Measurements from ENCODE around the gene SLC10A1. TPM values are rescaled to one million over a fixed set of nuclear protein-coding genes. Genes with fewer than 3 reads are reported as not detected.

The SLC10A1 gene
- total and polyA plus RNA-seq, 2 donors (not counting 1 experiment from before 2014, with no cell fraction given), result not detected

DNA sequence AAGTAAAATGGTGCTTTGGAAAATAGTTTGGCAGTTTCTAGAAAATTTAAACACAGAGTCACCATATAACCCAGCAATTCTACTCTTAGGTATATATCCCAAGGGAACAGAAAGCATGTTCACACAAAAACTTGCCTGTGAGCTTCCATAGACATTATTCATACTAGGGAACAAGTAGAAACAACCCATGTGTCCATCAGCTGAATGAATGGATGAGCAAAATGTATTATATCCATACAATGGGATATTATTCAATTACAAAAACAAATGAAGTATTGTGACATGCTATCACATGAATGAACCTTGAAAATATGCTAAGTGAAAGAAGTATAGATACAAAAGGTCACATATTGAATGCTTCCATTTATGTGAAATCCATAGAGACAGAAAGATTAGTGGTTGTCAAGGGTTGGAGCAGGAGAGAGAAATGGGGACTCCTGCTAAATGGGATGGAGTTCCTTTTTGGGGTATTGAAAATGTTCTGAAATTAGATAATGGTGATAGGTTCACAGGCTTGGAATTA is 7.9 kb downstream of the SLC10A1 start:
- DNase-seq, result no peak
- Histone ChIP-seq H3K36me3 (replicated peaks in 1 of 2; ENCODE audit: control extremely low read depth in 1 of 2, control insufficient read depth in 1 of 2, extremely low read depth in 1 of 2, insufficient read depth in 2 of 2, low read length in 1 of 2) (peaks cover 0 to 4% of the 10 kb centered on the region in 2 experiments), H3K27me3 (replicated peaks in 1 of 4; ENCODE audit: control extremely low read depth in 1 of 4, control insufficient read depth in 3 of 4, insufficient read depth in 4 of 4, low read length in 3 of 4) (no peaks in the 10 kb centered on the region), H3K9me3 (ENCODE audit: control extremely low read depth in 1 of 3, control insufficient read depth in 2 of 3, insufficient read depth in 1 of 3, low read length in 2 of 3) (no peaks in the 10 kb centered on the region), H2AFZ (ENCODE audit: insufficient read depth, low read depth, low read length, poor library complexity, severe bottlenecking) (no peak overlapping the region), H4K20me1 (ENCODE audit: control insufficient read depth, insufficient read depth, low read length, poor library complexity, severe bottlenecking) (no peaks in the 10 kb centered on the region), H3K27ac (ENCODE audit: low read length in 2 of 2) (no peak overlapping the region), H3K4me3 (ENCODE audit: control extremely low read depth in 1 of 5, extremely low read depth in 1 of 5, insufficient read depth in 1 of 5, low read depth in 2 of 5, low read length in 4 of 5) (no peak overlapping the region), H3K4me1 (ENCODE audit: control insufficient read depth in 2 of 2, insufficient read depth in 2 of 2, low read length in 2 of 2) (no peaks in the 10 kb centered on the region), H3K79me2 (ENCODE audit: control insufficient read depth, insufficient read depth, low read length) (peaks cover under 1% of the 10 kb centered on the region), H3K4me2 (replicated peaks; ENCODE audit: low read depth, low read length, poor library complexity, severe bottlenecking) (no peak overlapping the region), H3K9ac (ENCODE audit: low read length) (no peak overlapping the region)
- ChIA-PET POLR2A (no interaction called here), CTCF (no interaction called here)
- peaks cover 3% of the 10 kb centered on the region for H3K4me1 Mint-ChIP-seq
- ATAC-seq (ENCODE audit: low read depth), result no peak
- TF ChIP-seq, protein P1, sequence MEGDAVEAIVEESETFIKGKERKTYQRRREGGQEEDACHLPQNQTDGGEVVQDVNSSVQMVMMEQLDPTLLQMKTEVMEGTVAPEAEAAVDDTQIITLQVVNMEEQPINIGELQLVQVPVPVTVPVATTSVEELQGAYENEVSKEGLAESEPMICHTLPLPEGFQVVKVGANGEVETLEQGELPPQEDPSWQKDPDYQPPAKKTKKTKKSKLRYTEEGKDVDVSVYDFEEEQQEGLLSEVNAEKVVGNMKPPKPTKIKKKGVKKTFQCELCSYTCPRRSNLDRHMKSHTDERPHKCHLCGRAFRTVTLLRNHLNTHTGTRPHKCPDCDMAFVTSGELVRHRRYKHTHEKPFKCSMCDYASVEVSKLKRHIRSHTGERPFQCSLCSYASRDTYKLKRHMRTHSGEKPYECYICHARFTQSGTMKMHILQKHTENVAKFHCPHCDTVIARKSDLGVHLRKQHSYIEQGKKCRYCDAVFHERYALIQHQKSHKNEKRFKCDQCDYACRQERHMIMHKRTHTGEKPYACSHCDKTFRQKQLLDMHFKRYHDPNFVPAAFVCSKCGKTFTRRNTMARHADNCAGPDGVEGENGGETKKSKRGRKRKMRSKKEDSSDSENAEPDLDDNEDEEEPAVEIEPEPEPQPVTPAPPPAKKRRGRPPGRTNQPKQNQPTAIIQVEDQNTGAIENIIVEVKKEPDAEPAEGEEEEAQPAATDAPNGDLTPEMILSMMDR (IDR thresholded peaks at IDR 0.05), result no peak
- TF ChIP-seq EZH2 (IDR thresholded peaks at IDR 0.05; ENCODE audit: borderline replicate concordance, insufficient read depth, low read depth, low read length, poor library complexity, severe bottlenecking), result no peak
- H3K4me3 Mint-ChIP-seq, result no peak overlapping the region
- H3K27ac Mint-ChIP-seq, result no peak overlapping the region
- H3K27me3 Mint-ChIP-seq, result no peaks in the 10 kb centered on the region
- intact Hi-C loops (cut with micrococcal nuclease), result no loop called here
- H3K9me3 Mint-ChIP-seq (ENCODE audit: insufficient read depth), result no peaks in the 10 kb centered on the region

DNA sequence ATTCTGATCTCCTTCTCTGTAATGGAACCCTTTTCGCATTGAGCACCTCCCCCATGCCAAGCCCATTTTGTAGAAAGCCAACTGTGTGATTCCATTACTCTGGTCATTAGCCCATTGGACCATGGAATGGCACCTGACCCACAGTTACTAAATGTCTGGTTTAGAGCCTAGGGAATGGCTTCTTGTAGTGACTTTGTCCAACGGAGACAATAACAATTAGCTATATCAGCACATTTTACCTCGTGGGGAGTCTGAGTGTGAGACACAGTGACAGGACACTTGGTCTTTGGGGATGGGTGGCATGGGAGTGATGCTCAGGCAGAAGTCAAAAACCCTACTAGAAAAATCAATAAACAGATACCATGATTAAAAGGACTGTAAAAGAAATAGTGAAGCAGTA is 10.4 kb downstream of the SLC10A1 start:
- Histone ChIP-seq H3K9ac (ENCODE audit: low read length) (no peak overlapping the region), H3K27me3 (replicated peaks in 1 of 4; ENCODE audit: control extremely low read depth in 1 of 4, control insufficient read depth in 3 of 4, insufficient read depth in 4 of 4, low read length in 3 of 4) (no peaks in the 10 kb centered on the region), H2AFZ (ENCODE audit: insufficient read depth, low read depth, low read length, poor library complexity, severe bottlenecking) (no peak overlapping the region), H3K4me1 (ENCODE audit: control insufficient read depth in 2 of 2, insufficient read depth in 2 of 2, low read length in 2 of 2) (no peaks in the 10 kb centered on the region), H3K4me2 (replicated peaks; ENCODE audit: low read depth, low read length, poor library complexity, severe bottlenecking) (no peak overlapping the region), H4K20me1 (ENCODE audit: control insufficient read depth, insufficient read depth, low read length, poor library complexity, severe bottlenecking) (no peaks in the 10 kb centered on the region), H3K79me2 (ENCODE audit: control insufficient read depth, insufficient read depth, low read length) (peaks cover 13% of the 10 kb centered on the region), H3K27ac (ENCODE audit: low read length in 2 of 2) (no peak overlapping the region), H3K36me3 (replicated peaks in 1 of 2; ENCODE audit: control extremely low read depth in 1 of 2, control insufficient read depth in 1 of 2, extremely low read depth in 1 of 2, insufficient read depth in 2 of 2, low read length in 1 of 2) (peaks cover under 1 to 4% of the 10 kb centered on the region in 2 experiments), H3K4me3 (ENCODE audit: control extremely low read depth in 1 of 5, extremely low read depth in 1 of 5, insufficient read depth in 1 of 5, low read depth in 2 of 5, low read length in 4 of 5) (no peak overlapping the region), H3K9me3 (ENCODE audit: control extremely low read depth in 1 of 3, control insufficient read depth in 2 of 3, insufficient read depth in 1 of 3, low read length in 2 of 3) (no peaks in the 10 kb centered on the region)
- Mint-ChIP-seq H3K4me3 (no peak overlapping the region), H3K4me1 (peaks cover 3% of the 10 kb centered on the region), H3K27ac (no peak overlapping the region), H3K27me3 (no peaks in the 10 kb centered on the region), H3K9me3 (ENCODE audit: insufficient read depth) (no peaks in the 10 kb centered on the region)
- DNase-seq, result no peak
- ChIA-PET CTCF (interaction anchor here (1.1 to 1.5 kb wide), 2 partner anchors 59 to 182 kb away, joined by 3 read pairs; no protein-coding TSS in a partner anchor), POLR2A (no interaction called here)
- intact Hi-C loops (cut with micrococcal nuclease), result no loop called here
- ATAC-seq (ENCODE audit: low read depth), result no peak
- WGBS (ENCODE audit: insufficient coverage), result no CpG with 5 or more reads among the region's 3 CpGs
- TF ChIP-seq, protein P1 (IDR thresholded peaks at IDR 0.05), result no peak
- no peak for TF ChIP-seq EZH2 (IDR thresholded peaks at IDR 0.05; ENCODE audit: borderline replicate concordance, insufficient read depth, low read depth, low read length, poor library complexity, severe bottlenecking)
